Activated effector memory CD4-positive, alpha-beta T cell treated with Interleukin-2 at 50 U/mL for 16 hours (primary cell): ENCODE results near the gene GRIK3.

Source experiments
- DNase-seq: peaks from one replicate; pipeline ENCODE4 v3.0.0-alpha.2; 2020

The GRIK3 gene

GRCh38 chr1:36807262-36807661 is 227.1 kb downstream of the GRIK3 start:
- no peak for DNase-seq

- DNase-seq: no peak
Observed at GRCh38 chr1:36805979-36806640, 228.2 kb downstream of the GRIK3 start.

GRCh38 chr1:36804669-36805314 is 229.5 kb downstream of the GRIK3 start:
- no peak for DNase-seq

GRCh38 chr1:36803868-36804570 is 230.3 kb downstream of the GRIK3 start:
- DNase-seq: no peak

- DNase-seq: no peak
Observed at GRCh38 chr1:36802018-36802417, 232.3 kb downstream of the GRIK3 start.

- no peak for DNase-seq
Observed at GRCh38 chr1:36797761-36798160, 236.6 kb downstream of the GRIK3 start.

- DNase-seq: no peak
Observed at GRCh38 chr1:36796733-36797132, 237.6 kb downstream of the GRIK3 start.

- no peak for DNase-seq
Observed at GRCh38 chr1:36796106-36796590, 238.2 kb downstream of the GRIK3 start.

- no peak for DNase-seq
Observed at GRCh38 chr1:36794460-36794859, 239.9 kb downstream of the GRIK3 start.

GRCh38 chr1:36793452-36793851 is 240.9 kb downstream of the GRIK3 start:
- DNase-seq: no peak

GRCh38 chr1:36792292-36792691 is 242.0 kb downstream of the GRIK3 start:
- DNase-seq: no peak

- no peak for DNase-seq
Observed at GRCh38 chr1:36790191-36790590, 244.1 kb downstream of the GRIK3 start.

- no peak for DNase-seq
Observed at GRCh38 chr1:36789535-36789934, 244.8 kb downstream of the GRIK3 start.

GRCh38 chr1:36787312-36787913 is 246.9 kb downstream of the GRIK3 start:
- DNase-seq: no peak

- no peak for DNase-seq
Observed at GRCh38 chr1:36786425-36786824, 247.9 kb downstream of the GRIK3 start.

GRCh38 chr1:36784147-36784859 is 250.0 kb downstream of the GRIK3 start:
- DNase-seq: no peak

GRCh38 chr1:36783475-36783874 is 250.8 kb downstream of the GRIK3 start:
- DNase-seq: no peak

- DNase-seq: no peak
Observed at GRCh38 chr1:36782785-36783184, 251.5 kb downstream of the GRIK3 start.

- DNase-seq: no peak
Observed at GRCh38 chr1:36782085-36782484, 252.2 kb downstream of the GRIK3 start.

GRCh38 chr1:36781098-36781497 is 253.2 kb downstream of the GRIK3 start:
- no peak for DNase-seq

GRCh38 chr1:36778740-36779139 is 255.6 kb downstream of the GRIK3 start:
- DNase-seq: no peak

- DNase-seq: no peak
Observed at GRCh38 chr1:36776948-36777831, 257.1 kb downstream of the GRIK3 start.
